GM21717 (cell line): Measurements from ENCODE around the gene CXCL3.

ENCODE experiments used
- ATAC-seq: cut with Tn5 transposase; IDR thresholded peaks from one replicate; pipeline ENCODE4 v1.9.1; 2021; ENCODE audit warnings: mild to moderate bottlenecking, moderate library complexity; ENCODE audit not compliant: unreplicated experiment

The CXCL3 gene

GRCh38 chr4:74056114-74056857, 17.8 kb upstream of the CXCL3 start:
- no peak for ATAC-seq

DNA sequence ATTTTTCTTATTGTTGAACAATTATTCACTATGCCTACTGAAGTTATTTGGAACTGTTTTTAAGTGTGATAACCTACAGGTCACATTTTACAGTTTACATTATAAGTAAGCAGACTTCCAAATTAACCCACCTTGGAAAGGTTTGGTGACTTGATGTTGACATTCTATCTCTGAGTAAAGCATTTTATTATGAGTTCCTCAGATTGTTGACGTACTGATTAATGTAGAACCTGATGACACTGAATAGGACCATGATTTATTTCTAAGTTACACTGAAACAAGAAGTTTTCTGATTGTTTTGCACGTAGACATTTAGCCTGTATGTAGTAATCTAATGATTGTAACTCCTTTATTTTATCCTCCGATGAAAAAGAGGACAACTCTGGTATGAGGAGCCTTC, 17.0 kb upstream of the CXCL3 start:
- no peak for ATAC-seq

GRCh38 chr4:74055096-74055495, 16.6 kb upstream of the CXCL3 start:
- no peak for ATAC-seq

DNA sequence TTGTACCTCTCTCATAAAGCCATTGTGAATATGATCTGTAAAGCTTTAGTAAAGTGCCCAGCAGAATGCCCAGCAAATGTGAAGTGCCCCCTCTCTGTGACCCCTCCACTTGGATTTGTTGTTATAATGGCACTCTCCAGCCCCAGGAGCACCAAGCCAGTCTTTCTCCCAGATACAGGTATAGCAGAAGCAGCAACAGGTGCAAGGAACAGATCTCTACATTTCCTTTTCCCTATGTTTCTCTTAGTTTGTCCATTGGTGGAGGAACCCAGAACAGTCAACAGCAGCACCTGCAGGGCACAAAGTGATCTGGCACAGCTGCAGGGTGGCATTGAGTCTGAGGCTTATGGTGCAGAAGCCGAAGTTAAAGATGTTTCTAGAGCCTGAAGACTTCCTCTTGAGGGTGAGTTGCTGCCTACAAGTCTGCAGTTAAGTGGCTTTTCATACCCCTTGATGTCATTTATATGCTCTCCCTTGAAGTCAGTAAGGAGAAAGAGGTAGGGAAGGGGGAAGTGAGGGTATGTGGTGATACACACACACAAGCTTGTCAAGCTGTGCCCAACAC, 16.1 kb upstream of the CXCL3 start:
- ATAC-seq = no peak

DNA sequence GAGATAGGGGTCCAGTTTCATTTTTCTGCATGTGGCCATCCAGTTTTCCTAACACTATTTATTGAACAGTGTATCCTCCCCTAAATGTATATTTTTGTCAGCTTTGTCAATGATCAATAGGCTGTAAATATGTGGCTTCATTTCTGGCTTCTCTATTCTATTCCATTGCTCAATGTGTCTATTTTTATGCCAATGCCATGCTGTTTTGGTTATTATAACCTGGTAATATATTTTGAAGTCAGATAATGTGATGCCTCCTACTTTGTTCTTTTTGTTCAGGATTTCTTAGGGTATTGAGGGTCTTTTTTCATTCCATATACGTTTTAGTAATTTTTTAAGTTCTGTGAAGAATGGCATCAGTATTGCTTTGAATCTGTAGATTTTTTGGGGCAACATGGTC, 8.7 kb upstream of the CXCL3 start:
- no peak for ATAC-seq

DNA sequence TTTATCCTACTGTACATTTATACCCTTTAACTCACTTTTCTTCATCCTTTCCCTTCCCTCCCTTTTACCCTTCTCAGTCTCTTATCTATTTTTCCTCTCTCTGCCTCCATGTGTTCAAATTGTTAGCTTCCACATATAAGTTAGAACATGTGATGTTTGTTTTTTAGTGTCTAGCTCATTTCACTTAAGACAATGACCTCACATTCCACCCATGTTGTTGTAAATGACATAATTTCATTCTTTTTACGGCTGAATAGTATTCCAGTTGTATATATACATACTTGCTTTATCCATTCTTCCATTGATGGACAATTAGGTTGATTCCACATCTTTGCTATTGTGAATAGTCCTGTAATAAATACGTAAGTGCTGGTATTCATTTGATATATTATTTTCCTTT, 7.3 kb upstream of the CXCL3 start:
- no peak for ATAC-seq

DNA sequence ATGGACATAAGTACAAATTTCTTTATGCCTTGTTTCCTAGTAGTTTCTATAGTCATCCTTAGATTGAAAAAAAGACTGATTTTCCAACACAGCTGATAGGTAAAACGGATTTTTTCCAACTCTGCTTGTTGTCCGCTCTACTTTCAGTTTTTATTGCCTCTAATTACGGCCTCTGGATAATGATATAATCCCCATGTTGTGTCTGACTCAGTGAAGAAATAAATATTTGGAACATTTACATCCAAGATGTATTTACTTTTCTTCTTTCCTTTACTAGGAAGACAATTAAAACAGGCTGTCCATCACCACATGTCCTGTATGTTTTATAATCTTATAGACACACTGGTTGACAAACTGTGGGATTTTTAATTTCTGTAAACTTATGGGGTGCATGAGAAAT, 6.8 kb upstream of the CXCL3 start:
- no peak for ATAC-seq

DNA sequence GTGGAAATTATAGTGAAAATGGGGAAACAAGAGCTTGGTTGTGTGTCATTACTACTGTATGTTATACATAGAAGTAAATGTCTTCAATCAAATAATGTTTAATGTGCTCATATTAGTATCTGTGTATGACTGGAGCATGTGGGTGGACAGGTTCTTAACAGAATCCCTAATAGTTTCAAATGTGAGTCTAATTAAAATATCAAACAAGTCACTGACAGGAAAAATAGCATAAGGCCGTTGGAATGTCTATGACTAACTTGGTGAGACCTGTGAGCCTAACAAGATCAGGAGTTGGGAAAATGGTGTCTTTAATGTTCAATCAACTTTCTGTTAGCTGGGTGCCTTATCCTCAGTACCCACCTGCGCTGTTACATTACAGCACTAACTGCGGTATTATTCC, 6.2 kb upstream of the CXCL3 start:
- ATAC-seq = no peak

GRCh38 chr4:74042681-74043080, 4.2 kb upstream of the CXCL3 start:
- no peak for ATAC-seq

DNA sequence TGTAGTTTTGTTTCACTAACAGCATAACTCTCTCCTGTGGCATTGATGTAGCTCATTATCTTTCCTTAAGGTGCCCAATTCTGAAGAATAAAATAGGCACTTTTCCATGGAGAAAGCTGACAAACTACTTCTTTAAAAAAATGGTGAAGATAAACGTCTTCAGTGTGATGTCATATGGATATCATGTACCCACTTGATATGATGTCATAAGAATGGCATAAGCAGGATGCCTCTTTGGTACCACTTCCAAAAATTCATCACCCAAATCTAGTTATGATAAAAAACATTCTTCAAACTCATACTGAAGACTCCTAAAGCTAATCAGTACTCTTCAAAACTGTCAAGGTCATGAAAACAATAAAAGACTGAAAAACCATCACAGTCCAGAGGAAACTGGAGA, 2.9 kb upstream of the CXCL3 start:
- ATAC-seq = no peak

DNA sequence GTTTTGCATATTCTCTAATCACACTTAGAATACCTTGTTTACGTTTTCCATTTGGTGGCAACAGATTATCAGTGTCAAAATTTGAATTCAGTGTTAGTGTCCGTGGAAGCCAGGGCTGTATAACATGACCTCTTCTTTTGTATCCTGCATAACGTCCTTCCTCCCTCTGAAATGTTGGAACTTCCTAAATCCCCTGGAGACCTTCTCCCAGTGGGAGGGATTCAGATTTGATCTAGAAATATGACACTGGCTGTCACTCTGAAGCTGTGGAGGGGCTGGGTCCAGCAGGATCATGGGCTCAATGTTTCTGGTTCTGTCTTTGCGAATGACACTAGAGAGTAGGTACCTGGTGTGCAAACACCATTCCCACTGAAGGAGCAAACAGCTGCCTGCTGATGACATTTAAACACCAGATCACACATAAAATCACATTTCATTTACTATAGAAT, 850 bp upstream of the CXCL3 start:
- ATAC-seq = no peak

DNA sequence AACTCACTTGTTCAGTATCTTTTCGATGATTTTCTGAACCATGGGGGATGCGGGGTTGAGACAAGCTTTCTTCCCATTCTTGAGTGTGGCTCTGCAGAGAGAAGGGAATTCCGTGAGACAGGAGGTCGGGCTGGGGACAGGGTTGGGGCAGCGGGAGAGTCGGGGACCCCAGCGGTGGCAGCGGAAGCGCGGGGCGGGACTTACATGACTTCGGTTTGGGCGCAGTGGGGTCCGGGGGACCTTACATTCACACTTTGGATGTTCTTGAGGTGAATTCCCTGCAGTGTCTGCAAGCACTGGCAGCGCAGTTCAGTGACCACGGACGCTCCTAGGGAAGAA, 434 bp downstream of the CXCL3 start:
- ATAC-seq = no peak

GRCh38 chr4:74037076-74037955, 1.2 kb downstream of the CXCL3 start:
- no peak for ATAC-seq

GRCh38 chr4:74033739-74034138, 4.8 kb downstream of the CXCL3 start:
- ATAC-seq = no peak

DNA sequence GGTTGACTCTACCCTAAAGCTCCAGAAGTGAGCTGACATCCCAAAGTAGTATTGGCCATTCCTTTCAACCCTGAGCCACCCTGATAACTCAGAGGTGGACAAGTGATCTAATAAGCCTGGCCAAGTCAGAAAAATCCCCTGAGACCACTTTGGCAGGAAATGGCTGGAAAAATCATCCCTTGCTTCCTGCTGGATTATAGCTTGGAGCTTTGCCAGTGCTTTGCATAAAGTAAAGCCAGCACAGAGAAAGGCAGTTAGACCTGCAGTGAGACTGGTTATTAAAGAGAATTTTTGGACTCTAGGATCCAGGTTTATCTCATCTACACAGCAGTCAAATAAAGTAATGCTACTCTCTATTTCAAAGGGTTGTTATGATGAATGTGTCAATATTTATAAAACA, 6.4 kb downstream of the CXCL3 start:
- ATAC-seq = no peak

DNA sequence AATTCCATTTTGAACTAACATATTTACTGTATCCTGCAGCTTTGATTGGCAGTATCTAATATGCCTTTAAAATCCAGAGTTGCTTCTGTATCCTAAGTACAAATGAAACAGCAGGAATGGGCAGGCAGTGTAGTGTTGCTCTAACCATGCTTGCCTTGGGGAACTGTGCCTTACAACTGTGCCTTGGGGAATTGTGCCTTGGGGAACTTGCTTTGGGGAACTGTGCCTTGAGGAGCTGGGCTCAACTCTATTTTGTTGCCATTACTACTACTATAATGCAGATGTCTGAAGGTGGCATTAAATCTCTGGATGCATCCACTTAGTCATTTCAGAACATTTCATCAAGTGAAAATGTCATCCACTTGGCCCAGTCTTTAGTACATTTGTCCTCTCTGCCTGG, 6.9 kb downstream of the CXCL3 start:
- no peak for ATAC-seq

DNA sequence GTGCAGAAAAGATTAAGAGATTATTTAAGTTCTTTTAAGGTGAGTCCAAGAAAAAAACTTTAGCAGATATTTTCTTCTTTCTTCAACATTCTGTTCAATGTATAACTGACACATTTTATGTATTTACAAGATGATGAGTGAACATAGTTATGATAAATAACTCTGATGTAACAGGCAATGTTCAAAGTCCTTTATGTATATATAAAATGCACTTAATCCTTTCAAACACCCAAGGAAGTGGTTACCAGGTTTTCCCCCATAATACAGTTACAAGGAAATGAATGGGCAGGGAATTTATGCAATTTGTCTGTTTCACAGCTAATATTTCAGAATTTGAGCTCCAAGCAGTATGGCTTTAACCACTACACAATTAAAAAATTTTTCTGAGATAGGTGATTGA, 8.2 kb downstream of the CXCL3 start:
- ATAC-seq = no peak

- ATAC-seq = no peak
Measured at GRCh38 chr4:74028504-74028903, 10.0 kb downstream of the CXCL3 start.

DNA sequence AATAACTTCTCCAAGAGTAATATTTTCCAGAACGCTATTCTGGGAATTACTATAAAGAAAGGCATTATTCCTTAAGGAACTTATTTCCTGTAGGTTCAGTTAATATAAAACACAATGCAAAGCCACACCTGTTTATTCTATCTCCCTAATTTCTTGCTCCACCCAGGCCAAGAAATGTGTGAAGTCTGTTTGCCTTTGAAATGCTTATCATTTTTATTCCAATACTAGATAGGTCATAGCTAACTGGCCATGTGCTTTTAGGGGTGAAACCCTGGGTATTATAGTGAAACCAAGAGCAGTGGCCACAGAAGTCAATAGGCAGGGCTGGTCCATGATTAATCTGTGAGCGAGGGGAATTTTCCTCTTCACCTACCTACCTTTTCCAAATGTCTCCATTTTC, 14.8 kb downstream of the CXCL3 start:
- no peak for ATAC-seq

- ATAC-seq = no peak
Measured at GRCh38 chr4:74021601-74022000, 16.9 kb downstream of the CXCL3 start.

- no peak for ATAC-seq
Measured at GRCh38 chr4:74018771-74019170, 19.7 kb downstream of the CXCL3 start.

GRCh38 chr4:74018116-74018515, 20.4 kb downstream of the CXCL3 start:
- no peak for ATAC-seq
